GM23248 (cell line): ENCODE measurements around the gene HS3ST3B1. TPM values are rescaled to one million over a fixed set of nuclear protein-coding genes. Genes with fewer than 3 reads are reported as not detected.

ENCODE experiments used
- DNase-seq: peaks from one replicate; pipeline ENCODE4 v3.0.0-alpha.2; 2015
- H2AFZ ChIP-seq: fragments of 200-600 bp; sonication (generic); 2 replicates; pipeline ENCODE4 v1.6.1; 2016; ENCODE audit warnings: antibody characterized with exemption
- H3F3A ChIP-seq: fragments of 200-600 bp; sonication (generic); 2 replicates; pipeline ENCODE4 v1.6.1; 2016; ENCODE audit warnings: mild to moderate bottlenecking, antibody characterized with exemption, mixed run types; ENCODE audit not compliant: insufficient read depth
- H3K27ac ChIP-seq: fragments of 200-600 bp; sonication (generic); 2 replicates; pipeline ENCODE4 v1.5.1; 2016; ENCODE audit warnings: mild to moderate bottlenecking
- H3K27me3 ChIP-seq: fragments of 200-600 bp; sonication (generic); replicated peaks from 2 replicates; pipeline ENCODE4 v1.6.1; 2016; ENCODE audit warnings: mild to moderate bottlenecking; ENCODE audit not compliant: insufficient read depth
- H3K36me3 ChIP-seq: fragments of 200-600 bp; sonication (generic); 2 replicates; pipeline ENCODE4 v1.6.1; 2016; ENCODE audit warnings: low read depth, mild to moderate bottlenecking
- H3K4me1 ChIP-seq: fragments of 200-600 bp; sonication (generic); 2 replicates; pipeline ENCODE4 v1.6.1; 2016; ENCODE audit warnings: mild to moderate bottlenecking; ENCODE audit not compliant: insufficient read depth
- H3K4me2 ChIP-seq: fragments of 200-600 bp; sonication (generic); one replicate; pipeline ENCODE4 v1.6.1; 2016; ENCODE audit warnings: mild to moderate bottlenecking; ENCODE audit not compliant: unreplicated experiment
- H3K4me3 ChIP-seq: fragments of 200-600 bp; sonication (generic); 2 replicates; pipeline ENCODE4 v1.5.1; 2016; ENCODE audit warnings: mild to moderate bottlenecking
- H3K79me2 ChIP-seq: fragments of 200-600 bp; sonication (generic); 2 replicates; pipeline ENCODE4 v1.6.1; 2016; ENCODE audit warnings: mild to moderate bottlenecking; ENCODE audit not compliant: insufficient read depth
- H3K9ac ChIP-seq: fragments of 200-600 bp; sonication (generic); 2 replicates; pipeline ENCODE4 v1.6.1; 2016; ENCODE audit warnings: mild to moderate bottlenecking
- H3K9me2 ChIP-seq: fragments of 200-600 bp; sonication (generic); 2 replicates; pipeline ENCODE4 v1.6.1; 2016; ENCODE audit warnings: mixed run types, mild to moderate bottlenecking, moderate library complexity; ENCODE audit not compliant: insufficient read depth
- H3K9me3 ChIP-seq: fragments of 200-600 bp; sonication (generic); one replicate; pipeline ENCODE4 v1.6.1; 2017; ENCODE audit warnings: low read depth
- H4K20me1 ChIP-seq: fragments of 200-600 bp; sonication (generic); 2 replicates; pipeline ENCODE4 v1.6.0; 2016; ENCODE audit not compliant: insufficient read depth
- EZH2 ChIP-seq: fragments of 200-600 bp; sonication (generic); IDR thresholded peaks from 2 replicates; pipeline ENCODE4 v1.6.1; 2018; ENCODE audit warnings: antibody characterized with exemption, mild to moderate bottlenecking; ENCODE audit not compliant: insufficient read depth, poor library complexity, severe bottlenecking
- EZH2phosphoT487 ChIP-seq: fragments of 200-600 bp; sonication (generic); IDR thresholded peaks from 2 replicates; pipeline ENCODE4 v1.6.1; 2018; ENCODE audit warnings: antibody characterized with exemption, moderate library complexity, mild to moderate bottlenecking, low read depth; ENCODE audit not compliant: insufficient read depth
- WGBS, 2 experiments: methylation state at CpG; one replicate each; pipeline ENCODE4 v1.1.6; 2015 to 2017; ENCODE audit warnings: low lambda C conversion rate in 2 of 2, low coverage in 1 of 2; ENCODE audit errors: missing lambda C conversion rate in 2 of 2; 5-methylcytosine and 5-hydroxymethylcytosine counted together
- in situ Hi-C: fragments of 300-500 bp; cut with MboI; formaldehyde crosslinking; loops from 2 replicates; pipeline ENCODE4 v1.15.0; 2020
- polyA plus RNA-seq: library from polyadenylated mRNA; unstranded; fragments of >200 nt; fragmentation: Nextera tagmentation; extraction: Ambion mirVana; gene quantifications from 2 replicates; pipeline ENCODE4 v1.2.1, GENCODE V29; 2016
- total RNA-seq: library from RNA; depleted of rRNA; stranded (reverse); fragments of >200 nt; shearing (Covaris generic); gene quantifications from 2 replicates; pipeline ENCODE4 v1.2.3, GENCODE V29; 2014

HS3ST3B1 gene
- total and polyA plus RNA-seq, 2 experiments from 2014 or later = 37.6 to 41.9 TPM

GRCh38 chr17:14366199-14366598 lies 65.3 kb downstream of the HS3ST3B1 start:
- Histone ChIP-seq H3K4me1 (no peaks in the 10 kb centered on the region), H3K4me3 (no peak overlapping the region), H3F3A (no peaks in the 10 kb centered on the region), H3K4me2 (no peak overlapping the region), H3K9me3 (no peaks in the 10 kb centered on the region), H3K27me3 (no peaks in the 10 kb centered on the region), H3K79me2 (no peaks in the 10 kb centered on the region), H3K36me3 (no peaks in the 10 kb centered on the region), H3K9ac (no peak overlapping the region), H3K9me2 (no peaks in the 10 kb centered on the region), H3K27ac (no peak overlapping the region), H4K20me1 (no peaks in the 10 kb centered on the region), H2AFZ (no peak overlapping the region)
- WGBS, 2 experiments = 66 to 69% methylated on average over 3 of the region's 3 CpGs
- in situ Hi-C loops = no loop called here
- TF ChIP-seq EZH2phosphoT487 (no peak), EZH2 (no peak)
- no peak for DNase-seq

- no peak for TF ChIP-seq EZH2phosphoT487
- TF ChIP-seq EZH2 = no peak
- Histone ChIP-seq H3K9me3 (no peaks in the 10 kb centered on the region), H3K9ac (no peak overlapping the region), H3F3A (no peaks in the 10 kb centered on the region), H3K9me2 (no peaks in the 10 kb centered on the region), H3K4me3 (no peak overlapping the region), H3K27me3 (no peaks in the 10 kb centered on the region), H3K4me1 (peaks cover 10% of the 10 kb centered on the region), H3K79me2 (no peaks in the 10 kb centered on the region), H3K36me3 (no peaks in the 10 kb centered on the region), H3K4me2 (no peak overlapping the region), H2AFZ (no peak overlapping the region), H3K27ac (no peak overlapping the region), H4K20me1 (no peaks in the 10 kb centered on the region)
- 80 to 88% methylated on average over 6 of the region's 6 CpGs for WGBS, 2 experiments
- DNase-seq = no peak
- in situ Hi-C loops = no loop called here
Observed at GRCh38 chr17:14372461-14372860, 71.6 kb downstream of the HS3ST3B1 start.

- TF ChIP-seq EZH2phosphoT487 = no peak
- Histone ChIP-seq H3F3A (no peaks in the 10 kb centered on the region), H3K4me1 (peaks cover 10% of the 10 kb centered on the region), H4K20me1 (no peaks in the 10 kb centered on the region), H3K9me2 (no peaks in the 10 kb centered on the region), H3K9me3 (no peaks in the 10 kb centered on the region), H3K4me2 (no peak overlapping the region), H3K36me3 (no peaks in the 10 kb centered on the region), H3K9ac (no peak overlapping the region), H3K27me3 (no peaks in the 10 kb centered on the region), H3K4me3 (no peak overlapping the region), H3K27ac (no peak overlapping the region), H3K79me2 (no peaks in the 10 kb centered on the region), H2AFZ (no peak overlapping the region)
- WGBS, 2 experiments = 58 to 63% methylated on average over 10 of the region's 10 CpGs
- no peak for DNase-seq
- in situ Hi-C loops = no loop called here
Observed at GRCh38 chr17:14372905-14373613, 72.2 kb downstream of the HS3ST3B1 start.

- no peaks in the 10 kb centered on the region for H3K9me3 ChIP-seq
- no peaks in the 10 kb centered on the region for H3K27me3 ChIP-seq
- in situ Hi-C loops = no loop called here
- no peak overlapping the region for H3K27ac ChIP-seq
- peaks cover 10% of the 10 kb centered on the region for H3K4me1 ChIP-seq
- no peak overlapping the region for H2AFZ ChIP-seq
- H3K36me3 ChIP-seq = no peaks in the 10 kb centered on the region
- no peak overlapping the region for H3K9ac ChIP-seq
- no peak overlapping the region for H3K4me3 ChIP-seq
- TF ChIP-seq EZH2 = no peak
- TF ChIP-seq EZH2phosphoT487 = no peak
- no peaks in the 10 kb centered on the region for H3K79me2 ChIP-seq
- H3K4me2 ChIP-seq = no peak overlapping the region
- H4K20me1 ChIP-seq = no peaks in the 10 kb centered on the region
- WGBS, 2 experiments = 47 to 55% methylated on average over 8 of the region's 8 CpGs
- H3K9me2 ChIP-seq = no peaks in the 10 kb centered on the region
- DNase-seq = peak; percentile 64
- H3F3A ChIP-seq = no peaks in the 10 kb centered on the region
Observed at GRCh38 chr17:14373614-14374259, 72.9 kb downstream of the HS3ST3B1 start.

- H3K9me2 ChIP-seq = no peaks in the 10 kb centered on the region
- H3K4me2 ChIP-seq = no peak overlapping the region
- WGBS, 2 experiments = 94 to 100% methylated on average over 1 of the region's 1 CpG
- H3K4me3 ChIP-seq = no peak overlapping the region
- H4K20me1 ChIP-seq = no peaks in the 10 kb centered on the region
- H2AFZ ChIP-seq = no peak overlapping the region
- no peaks in the 10 kb centered on the region for H3F3A ChIP-seq
- H3K27me3 ChIP-seq = no peaks in the 10 kb centered on the region
- H3K27ac ChIP-seq = no peak overlapping the region
- H3K9ac ChIP-seq = no peak overlapping the region
- no peaks in the 10 kb centered on the region for H3K79me2 ChIP-seq
- no peaks in the 10 kb centered on the region for H3K9me3 ChIP-seq
- in situ Hi-C loops = no loop called here
- peaks cover 10% of the 10 kb centered on the region for H3K4me1 ChIP-seq
- no peak for DNase-seq
- no peaks in the 10 kb centered on the region for H3K36me3 ChIP-seq
- TF ChIP-seq EZH2 = no peak
- TF ChIP-seq EZH2phosphoT487 = no peak
Observed at GRCh38 chr17:14374268-14374667, 73.4 kb downstream of the HS3ST3B1 start.
